ENCODE results near the gene COL4A2.

Gene COL4A2

DNA sequence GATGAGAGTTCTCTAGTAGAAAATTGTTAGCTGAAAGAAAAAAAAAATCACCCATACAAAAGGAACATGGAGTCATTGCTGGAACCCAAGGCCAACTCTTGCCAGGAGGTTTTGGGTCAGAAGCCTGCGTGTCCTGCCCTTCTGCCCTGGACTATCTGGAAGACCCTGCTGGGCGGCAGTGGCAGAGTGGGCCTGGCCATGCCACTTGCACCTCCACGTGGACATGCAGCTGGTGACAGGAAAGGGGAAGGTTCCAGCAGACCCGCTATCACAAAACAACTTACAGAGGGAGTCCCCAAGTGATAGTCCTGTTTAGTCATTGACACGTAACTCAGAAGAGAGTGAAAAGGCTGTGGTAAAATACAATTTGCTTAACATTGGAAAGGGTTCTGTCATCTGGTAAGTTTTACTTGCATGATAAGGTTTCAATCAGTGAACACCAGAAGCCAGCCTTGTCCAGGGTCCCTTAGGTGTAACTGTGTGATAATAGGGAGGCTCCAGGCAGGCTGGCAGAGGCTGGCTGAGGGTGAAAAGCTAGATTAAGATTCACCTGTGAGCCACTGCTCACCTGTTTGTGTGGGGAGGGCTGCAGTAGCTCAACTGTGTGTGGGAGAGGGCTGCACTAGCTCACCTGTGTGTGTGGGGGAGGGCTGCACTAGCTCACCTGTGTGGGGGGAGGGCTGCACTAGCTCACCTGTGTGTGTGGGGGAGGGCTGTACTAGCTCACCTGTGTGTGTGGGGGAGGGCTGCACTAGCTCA lies 47.8 kb downstream of the COL4A2 start:
- no peaks in the 10 kb centered on the region for H3K9me2 ChIP-seq (replicated peaks; ENCODE audit: low read depth, low read length)
- H3K27me3 ChIP-seq (ENCODE audit: insufficient read depth, low read length, poor library complexity, severe bottlenecking), result no peaks in the 10 kb centered on the region
- H3F3A ChIP-seq (ENCODE audit: low read depth), result no peaks in the 10 kb centered on the region
- TF ChIP-seq, protein P1, sequence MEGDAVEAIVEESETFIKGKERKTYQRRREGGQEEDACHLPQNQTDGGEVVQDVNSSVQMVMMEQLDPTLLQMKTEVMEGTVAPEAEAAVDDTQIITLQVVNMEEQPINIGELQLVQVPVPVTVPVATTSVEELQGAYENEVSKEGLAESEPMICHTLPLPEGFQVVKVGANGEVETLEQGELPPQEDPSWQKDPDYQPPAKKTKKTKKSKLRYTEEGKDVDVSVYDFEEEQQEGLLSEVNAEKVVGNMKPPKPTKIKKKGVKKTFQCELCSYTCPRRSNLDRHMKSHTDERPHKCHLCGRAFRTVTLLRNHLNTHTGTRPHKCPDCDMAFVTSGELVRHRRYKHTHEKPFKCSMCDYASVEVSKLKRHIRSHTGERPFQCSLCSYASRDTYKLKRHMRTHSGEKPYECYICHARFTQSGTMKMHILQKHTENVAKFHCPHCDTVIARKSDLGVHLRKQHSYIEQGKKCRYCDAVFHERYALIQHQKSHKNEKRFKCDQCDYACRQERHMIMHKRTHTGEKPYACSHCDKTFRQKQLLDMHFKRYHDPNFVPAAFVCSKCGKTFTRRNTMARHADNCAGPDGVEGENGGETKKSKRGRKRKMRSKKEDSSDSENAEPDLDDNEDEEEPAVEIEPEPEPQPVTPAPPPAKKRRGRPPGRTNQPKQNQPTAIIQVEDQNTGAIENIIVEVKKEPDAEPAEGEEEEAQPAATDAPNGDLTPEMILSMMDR (conservative IDR thresholded peaks at IDR 0.05; ENCODE audit: low read length), result no peak
- no peak for TF ChIP-seq EZH2phosphoT487 (IDR thresholded peaks at IDR 0.05; ENCODE audit: borderline replicate concordance)
- no peaks in the 10 kb centered on the region for H3K9me3 ChIP-seq (ENCODE audit: insufficient read depth, low read depth, low read length)
- H3K4me1 ChIP-seq (ENCODE audit: insufficient read depth, low read length, poor library complexity, severe bottlenecking), result no peaks in the 10 kb centered on the region
- no peaks in the 10 kb centered on the region for H3K79me2 ChIP-seq (ENCODE audit: insufficient read depth, low read length)
- H3K4me3 ChIP-seq (ENCODE audit: low read length, poor library complexity, severe bottlenecking), result no peak overlapping the region
- H4K20me1 ChIP-seq (ENCODE audit: insufficient read depth, low read length, poor library complexity, severe bottlenecking), result no peaks in the 10 kb centered on the region
- no peaks in the 10 kb centered on the region for H3K36me3 ChIP-seq (ENCODE audit: insufficient read depth, low read length)
- no peak overlapping the region for H3K4me2 ChIP-seq (ENCODE audit: low read depth, low read length, poor library complexity, severe bottlenecking)
- H3K9ac ChIP-seq (ENCODE audit: low read depth, low read length, poor library complexity, severe bottlenecking), result no peak overlapping the region
- H2AFZ ChIP-seq (ENCODE audit: low read length), result no peak overlapping the region

DNA sequence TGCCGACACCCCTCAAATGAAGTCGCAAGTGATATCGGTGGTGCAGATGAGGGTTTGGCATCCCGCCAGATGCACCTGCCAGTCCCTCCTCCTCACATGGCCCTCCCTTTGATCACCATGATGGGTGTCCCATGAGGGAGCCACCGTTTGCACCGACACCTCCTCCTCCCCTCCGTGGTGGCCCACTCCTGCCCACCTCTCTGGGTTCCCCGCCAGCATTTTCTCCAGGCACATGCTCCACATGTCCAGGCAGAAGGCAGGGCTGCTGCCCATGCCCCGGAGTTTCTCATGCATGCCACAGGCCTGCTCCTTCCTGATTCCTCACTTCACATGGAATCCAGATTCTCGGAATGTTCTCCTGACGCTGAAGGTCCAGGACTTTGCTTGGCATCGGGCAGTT lies 49.3 kb downstream of the COL4A2 start:
- H3K4me1 ChIP-seq (ENCODE audit: insufficient read depth, low read length, poor library complexity, severe bottlenecking), result no peaks in the 10 kb centered on the region
- H2AFZ ChIP-seq (ENCODE audit: low read length), result no peak overlapping the region
- no peaks in the 10 kb centered on the region for H3K9me2 ChIP-seq (replicated peaks; ENCODE audit: low read depth, low read length)
- H3K4me2 ChIP-seq (ENCODE audit: low read depth, low read length, poor library complexity, severe bottlenecking), result no peak overlapping the region
- no peaks in the 10 kb centered on the region for H3F3A ChIP-seq (ENCODE audit: low read depth)
- H3K9me3 ChIP-seq (ENCODE audit: insufficient read depth, low read depth, low read length), result no peaks in the 10 kb centered on the region
- TF ChIP-seq EZH2phosphoT487 (IDR thresholded peaks at IDR 0.05; ENCODE audit: borderline replicate concordance), result no peak
- TF ChIP-seq, protein P1 (conservative IDR thresholded peaks at IDR 0.05; ENCODE audit: low read length), result no peak
- no peaks in the 10 kb centered on the region for H4K20me1 ChIP-seq (ENCODE audit: insufficient read depth, low read length, poor library complexity, severe bottlenecking)
- no peaks in the 10 kb centered on the region for H3K36me3 ChIP-seq (ENCODE audit: insufficient read depth, low read length)
- H3K79me2 ChIP-seq (ENCODE audit: insufficient read depth, low read length), result no peaks in the 10 kb centered on the region
- H3K27me3 ChIP-seq (ENCODE audit: insufficient read depth, low read length, poor library complexity, severe bottlenecking), result no peaks in the 10 kb centered on the region
- no peak overlapping the region for H3K9ac ChIP-seq (ENCODE audit: low read depth, low read length, poor library complexity, severe bottlenecking)
- no peak overlapping the region for H3K4me3 ChIP-seq (ENCODE audit: low read length, poor library complexity, severe bottlenecking)

DNA sequence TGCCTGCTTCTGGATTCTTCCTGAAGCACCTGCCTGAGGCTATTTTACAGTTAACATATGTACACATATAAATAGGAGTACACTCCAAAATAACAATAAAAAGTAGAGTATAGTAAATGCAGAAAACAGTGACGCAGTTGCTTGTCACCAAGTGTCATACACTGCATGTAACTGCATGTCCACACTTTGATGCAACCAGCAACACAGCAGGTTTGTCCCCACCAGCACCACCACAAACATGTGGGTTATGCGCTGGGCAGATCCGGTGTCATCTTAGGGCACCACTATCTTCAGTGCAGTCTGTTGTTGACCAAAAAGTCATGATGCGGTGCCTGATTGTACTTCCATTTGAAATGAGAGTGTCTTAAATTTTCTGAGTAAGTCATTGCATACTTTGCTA lies 51.3 kb downstream of the COL4A2 start:
- TF ChIP-seq, protein P1 (conservative IDR thresholded peaks at IDR 0.05; ENCODE audit: low read length), result no peak
- no peak for TF ChIP-seq EZH2phosphoT487 (IDR thresholded peaks at IDR 0.05; ENCODE audit: borderline replicate concordance)
- Histone ChIP-seq H3K79me2 (ENCODE audit: insufficient read depth, low read length) (no peaks in the 10 kb centered on the region), H3K36me3 (ENCODE audit: insufficient read depth, low read length) (no peaks in the 10 kb centered on the region), H3K4me1 (ENCODE audit: insufficient read depth, low read length, poor library complexity, severe bottlenecking) (no peaks in the 10 kb centered on the region), H4K20me1 (ENCODE audit: insufficient read depth, low read length, poor library complexity, severe bottlenecking) (no peaks in the 10 kb centered on the region), H2AFZ (ENCODE audit: low read length) (no peak overlapping the region), H3K9me3 (ENCODE audit: insufficient read depth, low read depth, low read length) (no peaks in the 10 kb centered on the region), H3K9ac (ENCODE audit: low read depth, low read length, poor library complexity, severe bottlenecking) (no peak overlapping the region), H3K4me2 (ENCODE audit: low read depth, low read length, poor library complexity, severe bottlenecking) (no peak overlapping the region), H3K9me2 (replicated peaks; ENCODE audit: low read depth, low read length) (no peaks in the 10 kb centered on the region), H3K4me3 (ENCODE audit: low read length, poor library complexity, severe bottlenecking) (no peak overlapping the region), H3K27me3 (ENCODE audit: insufficient read depth, low read length, poor library complexity, severe bottlenecking) (no peaks in the 10 kb centered on the region), H3F3A (ENCODE audit: low read depth) (no peaks in the 10 kb centered on the region)
